Activated naive CD4-positive, alpha-beta T cell treated with Interleukin-2 at 50 U/mL for 16 hours (primary cell): Measurements from ENCODE around the gene CREB3L1.

Experiments used
- DNase-seq: peaks from one replicate; pipeline ENCODE4 v3.0.0-alpha.2; 2020

CREB3L1 gene

DNA sequence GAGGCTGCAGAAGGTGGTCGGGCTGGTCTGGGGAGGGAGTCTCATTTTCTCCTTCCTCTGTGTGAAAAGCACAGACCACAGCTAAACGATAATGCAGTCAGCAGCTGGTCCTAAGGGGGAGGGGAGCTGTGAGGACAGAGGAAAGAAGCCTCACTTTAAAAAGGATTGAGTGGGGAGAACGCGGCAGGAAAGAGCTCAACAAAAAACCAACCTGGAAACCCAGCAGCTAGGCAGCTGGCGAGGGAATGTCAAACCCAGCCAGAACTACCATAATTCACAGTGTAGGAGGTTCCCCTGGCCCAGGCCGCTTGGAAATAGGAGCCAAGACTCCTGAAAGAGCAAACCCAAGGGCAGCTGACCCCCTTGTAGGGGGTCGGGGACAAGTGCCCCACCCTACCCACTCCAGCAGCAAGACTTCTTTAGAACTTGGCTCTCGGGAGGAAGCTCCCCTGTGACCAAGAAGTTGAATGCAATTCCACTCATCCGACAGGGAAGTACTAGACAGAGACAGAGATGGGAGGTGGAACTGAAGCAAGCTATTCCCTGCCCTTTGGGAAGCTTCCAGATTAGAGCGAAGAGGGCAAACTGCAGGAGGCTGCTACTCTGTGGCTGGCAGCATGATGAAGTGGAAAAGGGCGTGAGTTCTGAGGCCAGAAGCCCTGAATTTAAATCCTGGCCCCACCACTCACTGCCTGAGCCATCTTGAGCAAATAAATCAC is 53.3 kb downstream of the CREB3L1 start:
- no peak for DNase-seq

DNA sequence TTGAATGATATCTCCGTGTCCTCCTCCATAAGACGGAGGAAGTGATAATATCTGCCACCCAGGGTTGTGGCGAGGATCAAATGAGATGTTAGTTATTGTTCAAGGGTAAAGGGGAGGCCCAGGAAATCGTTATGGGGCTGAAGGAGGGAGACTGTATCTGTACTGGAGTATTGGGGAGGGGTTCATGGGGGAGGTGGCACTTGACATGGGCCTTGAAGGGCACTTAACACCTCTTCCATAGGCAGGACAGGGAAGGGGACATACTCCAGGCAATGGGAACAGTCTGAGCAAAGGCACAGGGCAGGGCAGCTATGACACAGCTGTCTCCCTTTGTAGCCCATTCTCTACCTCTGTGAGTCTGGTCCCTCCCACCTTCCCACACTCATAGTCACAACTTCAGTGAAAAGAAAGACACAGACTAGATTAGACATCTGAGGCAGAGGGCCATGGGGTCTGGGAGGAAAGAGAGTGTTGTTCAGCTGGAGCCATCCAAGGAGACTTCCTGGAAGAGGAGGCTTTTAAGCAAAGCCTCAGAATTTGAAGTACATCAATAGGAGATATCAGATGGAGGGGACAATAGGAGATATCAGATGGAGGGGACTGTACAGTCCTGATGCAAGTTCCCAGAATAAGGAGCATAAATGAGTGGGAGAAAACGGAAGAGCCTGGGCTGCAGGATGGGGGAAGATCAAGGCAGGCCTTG is 54.0 kb downstream of the CREB3L1 start:
- DNase-seq = peak; percentile 49

- DNase-seq = no peak
Observed at GRCh38 chr11:46332093-46332567, 54.7 kb downstream of the CREB3L1 start.

DNA sequence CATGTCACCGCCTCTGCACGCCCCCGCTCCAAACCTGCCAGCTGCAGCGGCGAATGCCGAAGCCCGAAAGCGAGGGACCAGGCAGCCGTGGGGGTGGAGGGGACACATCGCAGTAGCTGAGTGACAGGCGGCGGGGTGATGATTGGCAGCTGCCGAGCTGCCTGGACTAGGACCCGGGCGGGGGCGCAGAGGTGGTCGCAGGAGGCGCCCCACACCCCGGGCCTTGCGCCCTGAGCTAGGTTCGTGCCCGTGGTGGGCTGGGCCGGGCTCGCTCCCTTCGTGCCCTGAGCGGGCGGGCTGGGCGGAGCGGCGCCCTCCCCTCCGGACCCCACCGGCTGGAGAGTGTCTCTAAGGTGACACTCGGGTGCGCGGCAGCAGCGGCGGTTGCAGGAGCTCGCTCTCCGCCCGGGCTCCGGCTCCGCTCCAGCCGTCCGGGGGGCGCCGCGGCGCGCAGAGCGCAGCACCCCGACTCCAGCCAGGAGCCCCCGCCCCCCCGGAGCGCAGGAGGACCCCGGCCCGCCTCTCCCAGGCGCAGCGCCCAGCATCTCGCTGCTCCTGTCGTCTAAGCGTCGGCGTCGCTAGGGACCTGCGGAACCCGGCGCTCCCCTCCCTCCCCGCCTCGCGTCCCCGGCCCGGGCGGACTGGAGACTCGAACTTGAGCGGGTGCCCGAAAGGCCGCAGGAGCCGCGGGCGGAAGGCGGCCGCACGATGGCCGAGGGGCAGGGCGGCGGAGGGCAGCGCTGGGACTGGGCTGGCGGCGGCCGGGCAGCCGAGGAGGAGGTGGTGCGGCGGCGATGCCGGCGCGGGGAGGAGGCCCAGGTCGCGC is 55.3 kb downstream of the CREB3L1 start:
- DNase-seq = peak; percentile 67

DNA sequence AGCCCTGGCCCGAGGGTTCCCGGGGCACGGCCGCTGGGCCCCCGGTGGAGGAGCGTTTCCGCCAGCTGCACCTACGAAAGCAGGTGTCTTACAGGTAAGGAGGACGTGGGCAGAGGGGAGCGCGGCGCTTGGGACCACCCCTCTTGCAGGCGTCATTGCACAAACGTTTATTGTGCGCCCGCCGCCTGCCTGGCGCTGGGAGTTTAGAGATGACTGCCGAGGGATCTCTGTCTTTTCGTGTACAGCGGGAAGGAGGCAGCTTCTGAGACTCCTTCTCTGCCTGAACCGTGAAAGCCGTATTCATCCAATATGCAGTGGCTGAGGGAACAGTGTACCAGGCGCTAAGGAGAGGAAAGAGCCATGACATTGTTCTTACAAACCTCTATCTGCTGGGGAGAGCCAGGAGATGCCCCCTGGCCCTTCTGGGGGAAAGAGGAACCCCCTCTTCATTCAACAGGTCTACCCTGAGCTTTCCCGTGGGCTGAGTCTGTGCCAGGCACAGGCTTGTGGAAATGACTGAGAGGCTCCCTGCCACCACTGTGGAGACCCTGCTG is 56.0 kb downstream of the CREB3L1 start:
- DNase-seq = peak; percentile 30

DNA sequence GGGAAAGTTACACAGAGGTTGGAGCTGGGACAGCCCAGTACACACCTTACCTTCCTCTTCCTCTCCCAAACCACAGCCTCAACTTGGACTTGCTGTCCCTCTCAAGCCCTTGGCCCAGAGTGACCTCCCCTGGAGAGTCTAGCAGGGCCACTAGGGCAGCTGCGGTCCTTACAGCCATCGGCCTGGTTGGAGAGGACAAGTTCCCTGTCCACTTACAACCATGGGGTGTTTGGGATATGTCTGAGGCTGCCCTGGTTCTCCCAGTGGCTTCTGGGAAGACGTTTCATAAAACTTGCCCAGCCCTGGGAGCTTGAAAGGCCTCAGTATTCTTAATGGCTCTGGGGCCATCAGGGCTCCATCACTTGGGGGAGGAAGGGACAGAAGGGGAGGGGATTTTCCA is 56.7 kb downstream of the CREB3L1 start:
- DNase-seq = no peak

DNA sequence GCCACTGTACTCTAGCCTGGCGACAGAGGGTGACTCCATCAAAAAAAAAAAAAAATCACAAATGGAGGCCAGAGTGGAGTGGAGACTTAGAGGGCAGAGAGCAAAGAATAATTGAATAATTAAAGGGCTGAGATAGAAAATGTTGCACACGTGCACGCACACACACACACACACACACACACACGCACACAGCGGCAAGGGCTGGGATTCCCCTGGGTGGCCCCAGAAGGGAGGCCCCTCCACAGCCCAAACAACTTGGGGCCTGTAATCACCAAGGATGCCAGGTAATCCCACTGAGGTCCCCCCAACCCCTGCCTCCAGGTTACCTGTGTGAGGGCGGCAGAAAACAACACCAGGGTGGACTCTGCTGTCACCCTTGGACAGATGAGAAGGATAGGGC is 57.8 kb downstream of the CREB3L1 start:
- DNase-seq = no peak

GRCh38 chr11:46335890-46336562 is 58.6 kb downstream of the CREB3L1 start:
- DNase-seq = no peak

- no peak for DNase-seq
Observed at GRCh38 chr11:46336563-46337180, 59.2 kb downstream of the CREB3L1 start.

GRCh38 chr11:46337626-46338345 is 60.3 kb downstream of the CREB3L1 start:
- no peak for DNase-seq

- no peak for DNase-seq
Observed at GRCh38 chr11:46338636-46338987, 61.1 kb downstream of the CREB3L1 start.

DNA sequence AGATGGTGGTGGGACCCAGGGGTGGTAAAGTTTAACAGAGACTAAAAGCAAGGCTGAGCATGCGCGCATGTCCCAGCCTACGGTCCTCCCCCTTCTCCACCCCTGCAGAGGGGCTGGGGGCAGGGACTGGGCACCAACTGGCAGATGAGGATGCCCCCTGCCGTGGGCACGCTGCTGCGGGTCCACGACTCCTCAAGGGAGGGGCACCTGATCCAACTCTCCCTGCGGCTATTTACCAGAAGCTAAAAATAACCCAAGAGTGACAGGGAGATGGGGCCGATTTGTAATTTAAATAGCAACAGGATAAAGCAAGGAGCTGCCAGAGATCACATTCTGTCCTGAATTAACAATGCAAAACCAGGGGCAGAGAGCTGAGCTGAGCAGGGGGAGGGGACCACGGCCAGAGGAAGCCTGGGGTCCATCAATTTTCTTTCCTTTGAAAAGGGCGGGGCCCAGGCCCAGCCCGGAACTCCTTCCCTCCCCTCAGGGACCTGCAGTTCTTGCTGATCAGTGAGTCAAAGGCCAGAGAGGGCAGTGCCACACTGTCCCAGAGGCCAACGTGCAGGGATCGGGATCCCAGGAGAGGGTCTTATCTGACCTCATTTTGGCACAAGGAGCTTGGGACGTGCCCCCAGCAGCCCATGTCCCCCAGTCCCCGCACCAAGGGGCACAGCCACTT is 61.7 kb downstream of the CREB3L1 start:
- no peak for DNase-seq

GRCh38 chr11:46339816-46340215 is 62.4 kb downstream of the CREB3L1 start:
- DNase-seq = no peak

DNA sequence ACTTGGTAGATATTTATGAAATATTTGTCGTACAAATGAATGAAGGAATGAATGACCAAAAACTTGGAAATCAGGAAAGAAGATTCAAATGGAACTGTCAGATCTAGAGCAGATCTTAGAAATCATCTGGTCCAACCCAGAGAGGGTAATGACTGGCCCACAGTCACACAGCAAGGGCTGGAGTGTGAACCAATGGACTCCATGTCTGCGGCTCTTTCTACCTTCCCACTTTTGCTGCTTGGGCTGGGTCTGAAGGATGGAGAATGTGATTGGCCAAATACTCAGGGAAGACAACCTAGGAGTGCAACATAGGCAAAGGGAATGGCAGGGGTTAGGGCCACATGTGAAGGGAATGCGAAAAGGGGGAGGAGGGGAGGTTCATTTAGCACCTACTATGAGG is 64.0 kb downstream of the CREB3L1 start:
- DNase-seq = no peak

DNA sequence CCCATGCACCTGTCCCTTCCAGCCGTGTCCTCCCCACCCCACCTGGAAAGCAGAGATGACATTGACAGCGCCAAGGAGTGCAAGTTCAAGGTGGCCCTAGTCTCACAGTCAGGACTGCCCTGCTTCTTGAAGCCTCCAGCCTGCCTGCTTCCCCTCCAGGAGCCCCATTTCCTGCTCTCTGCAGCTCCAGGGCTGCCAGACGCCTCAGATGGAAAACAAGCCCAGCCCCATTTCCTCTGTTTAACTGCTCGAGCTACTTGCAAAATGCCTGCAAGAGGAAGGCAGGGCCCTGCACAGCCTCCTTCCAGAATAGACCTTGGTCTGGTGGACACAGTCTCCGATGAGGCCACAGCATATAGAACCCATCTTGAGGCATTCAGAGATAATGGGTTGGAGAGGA is 64.8 kb downstream of the CREB3L1 start:
- no peak for DNase-seq

GRCh38 chr11:46343520-46343919 is 66.1 kb downstream of the CREB3L1 start:
- DNase-seq = no peak

DNA sequence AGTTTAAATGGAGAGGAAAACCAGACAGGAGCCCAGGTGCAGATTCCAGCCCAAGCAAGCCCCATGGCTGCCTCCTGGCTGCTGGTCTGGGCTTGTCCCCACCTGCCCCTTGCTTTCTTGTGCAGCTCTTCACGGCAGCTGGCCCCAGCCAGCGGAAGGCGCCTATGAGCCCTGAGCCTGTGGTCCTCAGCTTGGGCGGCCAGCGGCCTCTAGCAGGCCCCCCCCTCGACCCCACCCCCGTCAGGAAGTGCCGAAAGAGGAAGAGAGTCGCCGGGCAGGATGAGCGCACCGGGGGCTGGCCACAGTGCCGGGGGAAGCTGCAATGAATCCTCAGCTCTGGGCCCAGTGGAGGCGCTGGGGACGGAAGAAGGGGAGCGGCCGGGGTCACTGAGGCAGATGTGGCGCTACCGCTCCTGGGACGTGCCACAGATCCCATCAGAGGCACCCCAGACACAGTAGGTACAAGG is 67.7 kb downstream of the CREB3L1 start:
- no peak for DNase-seq

- DNase-seq = peak; percentile 43
Observed at GRCh38 chr11:46345881-46346484, 68.5 kb downstream of the CREB3L1 start.

- DNase-seq = peak; percentile 90
Observed at GRCh38 chr11:46346886-46347636, 69.6 kb downstream of the CREB3L1 start, which contains the start of gene DGKZ. Gene DGKZ (plus strand): TSS chr11:46347463. CDS start chr11:46347660, 197 bp downstream.
